ENCODE data around the gene BATF3. TPM values are rescaled to one million over a fixed set of nuclear protein-coding genes. Genes with fewer than 3 reads are reported as not detected.

The BATF3 gene
- total RNA-seq, 4 donors from 2014 or later: 0.88 to 2.7 (median 1.6) TPM

- no peak for TF ChIP-seq CTCF (IDR thresholded peaks at IDR 0.05; ENCODE audit: low read depth)
These were observed 30.0 kb downstream of the BATF3 start for GRCh38 chr1:212669600-212669999.

- TF ChIP-seq CTCF (IDR thresholded peaks at IDR 0.05; ENCODE audit: low read depth): no peak
These were observed 30.5 kb downstream of the BATF3 start for GRCh38 chr1:212669102-212669501.

- no peak for TF ChIP-seq CTCF (IDR thresholded peaks at IDR 0.05; ENCODE audit: low read depth)
These were observed 31.2 kb downstream of the BATF3 start for GRCh38 chr1:212668477-212668876.

GRCh38 chr1:212667223-212668139, 32.2 kb downstream of the BATF3 start:
- no peak for TF ChIP-seq CTCF (IDR thresholded peaks at IDR 0.05; ENCODE audit: low read depth)

- no peak for TF ChIP-seq CTCF (IDR thresholded peaks at IDR 0.05; ENCODE audit: low read depth)
These were observed 33.4 kb downstream of the BATF3 start for GRCh38 chr1:212666116-212666775.

GRCh38 chr1:212665241-212666115, 34.2 kb downstream of the BATF3 start:
- TF ChIP-seq CTCF (IDR thresholded peaks at IDR 0.05; ENCODE audit: low read depth): no peak
